ENCODE measurements around the gene MYO15A.

DNA sequence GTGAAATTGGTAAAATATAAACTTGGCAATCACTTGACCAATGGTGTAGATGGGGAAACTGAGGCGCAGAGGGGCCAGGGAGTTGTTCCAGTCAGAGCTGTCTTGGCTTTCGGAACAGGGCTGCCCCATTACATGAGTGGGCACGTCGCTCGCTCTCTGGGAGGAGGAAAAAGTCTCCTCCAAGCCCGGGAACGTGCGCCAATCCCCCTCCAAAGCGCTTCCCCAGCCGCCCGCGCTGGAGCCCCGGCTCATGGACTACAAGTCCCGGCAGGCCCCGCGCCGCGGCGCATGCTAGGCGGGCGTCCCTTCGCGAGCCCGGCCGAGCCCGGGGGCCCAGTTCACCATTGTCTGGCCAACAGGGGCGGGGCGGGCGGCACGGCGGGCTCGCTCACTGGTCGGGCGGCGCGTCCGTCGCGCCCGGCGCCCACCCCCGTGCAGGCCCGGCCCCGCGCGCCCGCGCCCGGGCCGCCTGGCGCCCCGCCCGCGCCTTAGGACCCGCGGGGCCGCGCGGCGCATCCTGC, 116.6 kb downstream of the MYO15A start, which contains the start of gene LLGL1:
- TF ChIP-seq, protein P1, sequence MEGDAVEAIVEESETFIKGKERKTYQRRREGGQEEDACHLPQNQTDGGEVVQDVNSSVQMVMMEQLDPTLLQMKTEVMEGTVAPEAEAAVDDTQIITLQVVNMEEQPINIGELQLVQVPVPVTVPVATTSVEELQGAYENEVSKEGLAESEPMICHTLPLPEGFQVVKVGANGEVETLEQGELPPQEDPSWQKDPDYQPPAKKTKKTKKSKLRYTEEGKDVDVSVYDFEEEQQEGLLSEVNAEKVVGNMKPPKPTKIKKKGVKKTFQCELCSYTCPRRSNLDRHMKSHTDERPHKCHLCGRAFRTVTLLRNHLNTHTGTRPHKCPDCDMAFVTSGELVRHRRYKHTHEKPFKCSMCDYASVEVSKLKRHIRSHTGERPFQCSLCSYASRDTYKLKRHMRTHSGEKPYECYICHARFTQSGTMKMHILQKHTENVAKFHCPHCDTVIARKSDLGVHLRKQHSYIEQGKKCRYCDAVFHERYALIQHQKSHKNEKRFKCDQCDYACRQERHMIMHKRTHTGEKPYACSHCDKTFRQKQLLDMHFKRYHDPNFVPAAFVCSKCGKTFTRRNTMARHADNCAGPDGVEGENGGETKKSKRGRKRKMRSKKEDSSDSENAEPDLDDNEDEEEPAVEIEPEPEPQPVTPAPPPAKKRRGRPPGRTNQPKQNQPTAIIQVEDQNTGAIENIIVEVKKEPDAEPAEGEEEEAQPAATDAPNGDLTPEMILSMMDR (IDR thresholded peaks at IDR 0.05): no peak
- TF ChIP-seq EZH2 (IDR thresholded peaks at IDR 0.05; ENCODE audit: borderline replicate concordance, insufficient read depth, low read depth, low read length, poor library complexity, severe bottlenecking): no peak

Data from B cell (primary cell).